ENCODE data around the gene VWC2.

The VWC2 gene

DNA sequence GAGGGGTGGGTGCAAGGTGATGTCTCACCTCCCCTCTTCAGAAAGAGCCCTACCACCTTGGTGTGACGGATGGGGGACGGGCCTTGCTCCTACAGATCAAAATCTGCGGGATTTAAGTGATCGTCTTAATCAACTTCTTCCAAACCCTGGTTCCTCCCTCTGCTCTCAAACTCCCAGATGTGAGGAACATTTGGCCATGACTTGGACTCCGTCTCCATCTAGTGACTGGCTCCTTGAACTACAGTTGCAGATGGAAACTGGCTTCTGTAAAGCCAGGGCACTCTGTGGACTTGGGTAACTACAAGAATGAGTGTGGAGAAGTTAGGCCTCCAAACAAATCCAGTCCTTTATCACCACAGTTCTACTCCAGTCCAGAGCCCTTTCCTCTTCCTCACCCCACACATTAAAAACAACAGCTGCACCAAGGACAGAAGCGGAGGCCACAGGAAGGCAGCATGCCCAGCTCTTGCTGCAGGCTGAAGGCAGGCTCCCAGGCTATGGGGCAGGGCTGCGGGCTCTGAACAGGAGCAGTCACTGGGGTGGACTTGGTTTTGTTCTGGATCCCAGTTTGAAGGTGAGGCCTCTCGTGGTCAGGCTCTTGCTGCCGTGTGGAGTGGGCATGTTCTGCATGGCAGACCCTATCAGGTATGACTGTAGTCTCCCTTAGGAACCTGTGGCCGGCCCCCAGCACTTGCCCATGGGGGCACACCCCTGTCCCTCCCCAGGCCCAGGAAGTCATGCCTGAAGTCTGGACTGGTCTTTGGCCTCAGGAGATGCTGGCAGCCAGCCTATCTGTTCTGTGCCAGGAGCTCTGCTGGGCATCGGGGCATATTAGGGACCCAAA lies 79.4 kb downstream of the VWC2 start:
- no peak for DNase-seq

DNA sequence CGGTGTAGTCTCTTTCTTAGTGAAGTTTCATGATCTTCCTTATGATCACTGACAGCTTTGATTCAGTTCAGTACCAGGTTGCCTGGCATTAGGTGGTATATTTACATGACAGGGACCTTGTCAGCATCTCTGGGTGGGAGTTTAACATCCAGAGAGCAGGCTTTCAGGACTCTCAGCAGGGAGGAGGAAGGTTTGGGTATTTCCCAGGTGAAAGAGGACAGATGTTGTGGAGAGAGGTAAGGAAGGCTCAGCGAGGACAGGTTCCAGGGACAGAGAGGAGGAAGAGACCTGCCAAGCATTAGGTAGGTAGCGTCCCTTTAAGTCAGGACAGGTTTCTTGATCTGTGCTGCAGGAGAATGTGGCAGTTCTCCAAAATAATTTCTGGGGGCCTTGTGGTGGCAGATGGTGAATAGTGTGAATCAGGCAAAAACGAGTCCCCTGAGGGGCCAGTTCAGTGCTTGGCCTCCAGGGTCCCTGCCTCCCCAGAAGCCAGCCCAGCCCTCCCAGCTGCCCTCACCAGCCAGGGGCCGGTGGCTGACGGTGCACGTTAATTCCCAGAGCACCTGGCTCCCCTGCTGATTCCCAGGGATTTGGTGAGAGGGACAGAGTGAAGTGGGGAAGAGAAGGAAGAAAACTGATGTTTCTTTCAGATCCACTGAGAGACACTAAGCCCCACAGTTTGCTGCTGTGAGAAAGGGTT lies 82.0 kb downstream of the VWC2 start:
- no peak for DNase-seq

DNA sequence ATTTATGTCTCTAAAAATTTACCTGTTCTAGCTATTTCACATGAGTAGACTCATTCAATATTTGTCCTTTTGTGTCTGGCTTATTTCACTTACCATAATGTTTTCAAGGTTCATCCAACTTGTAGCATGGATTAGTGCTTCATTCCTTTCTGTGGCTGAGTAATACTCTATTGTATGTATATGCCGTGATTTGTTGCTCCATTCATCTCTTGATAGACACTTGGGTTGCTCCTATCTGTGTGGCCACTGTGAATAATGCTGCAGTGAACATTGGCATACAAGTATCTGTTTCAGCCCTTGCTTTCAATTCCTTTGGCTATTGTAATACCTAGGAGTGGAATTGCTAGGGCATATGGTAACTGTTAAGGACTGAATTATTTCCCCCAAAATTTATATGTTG lies 86.9 kb downstream of the VWC2 start:
- DNase-seq = no peak

DNA sequence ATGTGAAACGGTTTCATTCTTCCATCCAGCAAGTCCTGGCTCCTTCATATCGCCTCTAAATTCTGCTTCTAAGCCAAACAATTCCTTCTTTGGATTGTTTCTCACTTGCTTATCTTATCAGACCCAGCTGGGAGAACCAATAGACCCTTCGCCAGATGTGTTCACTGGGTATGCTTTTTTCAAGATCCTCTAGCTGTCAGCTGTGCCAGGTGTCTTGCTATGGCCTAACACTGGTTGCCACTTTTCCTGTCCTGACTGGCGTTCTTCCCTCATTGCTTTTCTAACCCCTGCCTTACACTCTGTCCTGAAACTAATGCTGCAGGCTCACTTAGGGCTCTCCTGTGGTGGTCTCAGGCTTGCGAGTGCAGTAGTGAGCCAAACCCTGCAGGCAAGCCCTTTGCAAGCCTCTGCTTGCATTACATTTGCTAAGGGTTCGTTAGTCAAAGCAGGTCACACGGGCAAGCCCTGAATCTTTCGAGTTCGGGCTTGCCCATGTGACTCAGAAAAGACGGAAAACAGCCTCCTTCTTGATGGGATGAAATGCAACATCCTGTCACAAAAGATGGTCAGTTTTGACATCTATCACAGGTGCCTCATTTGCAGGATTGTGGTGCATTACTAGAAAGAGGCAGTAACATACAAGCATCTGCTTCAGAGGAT lies 92.8 kb downstream of the VWC2 start:
- DNase-seq = no peak

DNA sequence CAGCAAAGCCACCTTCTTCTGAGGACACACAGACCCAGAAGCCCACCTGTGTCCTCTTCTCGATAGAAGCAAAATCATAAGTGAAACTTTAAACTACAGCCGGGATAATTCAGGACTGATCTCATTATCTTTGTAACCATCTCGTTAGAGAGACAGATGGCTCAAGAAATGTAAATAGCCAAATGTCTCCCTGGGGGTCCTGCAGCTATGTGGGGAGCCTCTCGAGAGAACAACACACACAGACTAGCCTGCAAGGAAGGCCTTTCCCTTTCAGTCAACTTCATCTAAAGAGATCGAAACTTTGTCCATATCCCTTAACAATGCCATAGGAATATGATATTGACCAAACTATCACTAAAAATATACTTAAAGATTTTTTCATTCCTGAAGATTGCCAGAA lies 93.5 kb downstream of the VWC2 start:
- no peak for DNase-seq

DNA sequence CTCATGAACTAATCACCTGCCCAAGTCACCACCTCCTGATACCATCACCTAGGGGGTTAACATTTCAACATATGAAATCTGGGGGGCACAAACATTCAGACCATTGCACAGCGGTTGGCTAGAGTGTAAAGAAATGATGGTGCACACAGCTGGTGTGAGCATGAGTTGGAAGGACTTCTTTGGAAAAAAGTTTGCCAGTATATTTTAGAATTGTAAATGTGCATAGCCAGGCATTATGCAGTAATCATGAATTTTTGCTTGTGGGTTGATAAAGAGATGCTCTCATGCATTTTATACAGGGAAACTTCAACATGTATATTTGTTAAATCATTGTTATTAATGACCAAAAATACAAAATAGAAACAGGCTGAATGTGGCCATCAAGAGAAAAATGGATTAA lies 100.0 kb downstream of the VWC2 start:
- no peak for DNase-seq

DNA sequence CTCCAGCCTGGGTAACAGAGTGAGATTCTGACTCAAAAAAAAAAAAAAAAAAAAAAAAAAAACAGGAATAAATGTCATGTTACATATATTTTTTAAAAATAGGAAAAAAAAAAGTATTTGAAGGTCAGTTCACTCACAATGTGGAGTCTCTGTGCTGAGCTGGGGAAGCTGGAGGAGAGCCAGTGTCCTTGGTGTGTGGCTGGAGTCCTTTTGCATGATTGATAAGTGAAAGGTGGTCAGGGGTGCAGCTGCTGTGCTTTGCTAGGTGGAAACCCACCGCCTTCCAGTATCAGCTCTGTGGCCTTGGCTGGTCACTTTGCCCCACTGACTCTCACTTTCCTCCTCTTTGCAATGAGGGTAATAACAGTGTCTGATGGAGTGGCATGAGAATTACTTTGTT lies 101.9 kb downstream of the VWC2 start:
- DNase-seq = no peak

DNA sequence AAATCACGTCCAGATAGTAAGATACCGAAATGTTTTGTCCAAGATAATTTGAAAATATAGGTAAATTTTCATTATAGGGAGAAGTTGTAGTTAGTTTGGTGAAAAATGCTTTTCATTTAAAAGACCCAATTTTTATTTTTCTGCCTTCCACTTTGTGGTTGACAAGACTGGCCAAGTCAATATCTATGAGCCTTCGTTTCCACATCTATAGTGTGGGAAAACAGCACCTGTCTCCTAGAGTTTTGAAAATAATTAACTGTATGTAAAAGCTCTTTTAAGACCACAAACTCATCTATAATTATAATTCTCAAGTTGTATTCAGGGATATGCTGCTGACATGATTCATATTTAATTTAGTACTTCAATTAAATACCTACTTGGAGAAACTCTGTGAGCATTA lies 102.8 kb downstream of the VWC2 start:
- no peak for DNase-seq

DNA sequence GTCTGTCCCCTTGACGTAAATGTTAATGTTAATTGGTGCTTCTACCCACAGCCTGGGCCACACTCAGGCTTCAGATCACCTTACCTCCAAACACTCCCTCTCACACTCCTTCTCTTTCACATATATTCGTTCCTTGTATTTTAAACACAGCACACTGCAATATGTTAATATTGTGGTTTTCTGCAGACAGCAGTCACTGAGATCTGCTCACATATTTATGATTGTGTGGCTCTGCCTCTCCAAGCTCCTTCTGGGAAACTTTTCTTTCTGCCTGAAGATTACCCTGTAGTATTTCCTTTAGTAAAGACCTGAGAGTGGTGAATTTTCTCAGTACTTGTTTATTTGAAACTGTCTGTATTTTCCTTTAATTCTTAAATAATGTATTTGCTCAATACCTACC lies 104.7 kb downstream of the VWC2 start:
- DNase-seq = no peak

DNA sequence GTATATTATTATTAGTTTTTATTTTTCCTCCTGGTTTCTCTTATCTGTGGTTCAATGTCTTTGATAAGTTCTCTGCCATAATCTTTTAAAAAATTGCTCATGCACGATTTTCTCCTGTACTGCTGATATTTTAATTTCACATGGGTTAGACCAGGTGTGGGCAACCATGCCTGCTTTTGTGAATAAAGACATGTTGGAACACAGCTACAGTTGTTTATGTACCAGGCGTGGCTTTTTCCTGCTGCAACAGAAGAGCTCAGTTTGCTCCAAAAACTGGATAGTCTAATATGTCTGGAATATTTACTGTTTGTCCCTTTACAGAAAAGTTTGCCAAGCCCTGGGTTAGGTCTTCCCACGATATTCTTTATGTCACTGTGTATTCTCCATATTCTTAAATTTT lies 105.2 kb downstream of the VWC2 start:
- DNase-seq = no peak

DNA sequence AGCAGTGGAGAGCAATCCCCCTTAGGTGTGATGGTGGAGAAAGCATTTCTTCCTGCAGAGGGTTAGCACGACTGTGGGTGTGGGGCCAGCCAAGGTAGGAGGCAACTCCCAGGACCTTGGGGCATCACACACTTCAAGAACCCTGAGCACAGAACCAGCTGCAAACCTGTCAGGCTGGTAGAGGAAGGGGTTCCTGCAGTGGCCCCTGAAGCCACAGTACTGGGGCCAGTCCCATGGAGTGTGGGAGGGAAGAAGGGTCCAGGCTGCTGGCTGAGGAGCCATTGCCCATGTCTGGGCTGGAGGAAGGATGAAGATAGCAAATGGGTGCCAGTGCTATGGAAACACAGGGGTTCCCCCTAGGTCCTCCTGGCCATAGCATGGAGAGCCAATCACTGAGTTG lies 110.5 kb downstream of the VWC2 start:
- DNase-seq = no peak

DNA sequence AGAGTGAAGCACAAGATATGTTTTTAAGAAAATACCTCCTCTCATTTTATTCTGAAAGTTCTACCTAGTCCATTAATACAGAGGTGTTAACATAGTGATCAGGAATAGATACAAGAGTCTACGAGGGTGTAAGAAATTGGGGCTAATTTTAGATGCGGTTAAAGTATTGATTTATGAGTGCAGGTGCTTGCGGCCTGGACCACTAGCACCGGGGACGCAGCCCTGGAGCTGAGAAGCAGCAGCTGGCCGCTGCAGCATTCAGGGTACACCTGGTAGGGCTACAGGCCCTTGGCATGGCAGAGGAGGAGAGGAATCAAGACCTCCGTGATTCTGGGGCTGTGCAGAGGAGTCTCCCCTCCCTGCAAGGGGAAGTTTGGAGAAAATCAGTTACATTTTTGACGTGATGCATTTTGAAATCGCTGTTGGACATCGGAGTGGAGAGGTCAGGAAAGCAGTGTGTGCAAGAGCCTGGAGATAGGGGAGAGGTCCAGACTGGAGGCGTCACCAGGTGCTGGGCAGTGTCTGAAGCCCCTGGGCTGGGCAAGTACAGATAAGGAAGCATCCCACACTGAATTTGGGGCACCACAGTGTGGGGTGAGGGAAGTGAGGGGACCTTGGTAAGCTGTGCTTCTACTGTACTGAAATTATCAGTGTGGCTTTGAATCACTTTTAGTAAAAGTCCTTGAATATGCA lies 112.3 kb downstream of the VWC2 start:
- DNase-seq = no peak

DNA sequence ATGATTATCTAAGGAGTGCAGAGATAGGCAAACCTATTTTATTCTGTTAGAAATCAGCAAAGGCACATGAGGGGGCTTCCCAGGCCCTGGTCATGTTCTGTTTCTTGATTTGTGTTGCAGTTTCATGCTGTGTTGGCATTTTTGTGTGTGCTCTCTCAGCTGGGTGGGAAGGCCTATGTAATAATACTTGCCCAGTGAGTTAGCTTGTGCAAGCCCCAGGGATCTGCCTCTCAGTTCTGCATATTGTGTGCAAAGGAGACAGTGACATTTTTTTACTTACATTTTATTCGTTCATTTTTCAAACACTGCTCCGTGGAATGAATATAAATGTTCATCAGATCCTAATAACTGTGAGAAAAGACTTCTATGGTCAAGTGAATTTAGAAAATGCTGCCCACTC lies 119.0 kb downstream of the VWC2 start:
- no peak for DNase-seq

DNA sequence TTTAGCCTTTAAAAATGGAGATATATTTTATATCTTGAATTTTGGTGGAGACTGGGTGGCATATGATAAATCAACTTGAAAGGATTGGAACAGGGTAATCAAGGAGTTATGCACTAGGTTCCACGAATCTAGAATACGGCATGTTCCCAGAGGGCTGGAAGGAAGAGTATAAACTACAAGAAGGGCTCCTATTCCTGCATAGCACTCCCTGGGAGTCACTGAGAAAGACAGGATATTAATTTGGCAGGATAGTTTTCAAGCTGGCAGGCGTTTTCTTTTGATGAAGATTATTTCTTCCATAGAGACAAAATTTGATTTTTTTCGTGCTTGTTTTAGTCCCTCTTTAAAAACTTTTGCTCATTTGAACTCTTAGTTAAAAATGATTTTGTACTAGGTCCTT lies 119.7 kb downstream of the VWC2 start:
- DNase-seq = no peak

DNA sequence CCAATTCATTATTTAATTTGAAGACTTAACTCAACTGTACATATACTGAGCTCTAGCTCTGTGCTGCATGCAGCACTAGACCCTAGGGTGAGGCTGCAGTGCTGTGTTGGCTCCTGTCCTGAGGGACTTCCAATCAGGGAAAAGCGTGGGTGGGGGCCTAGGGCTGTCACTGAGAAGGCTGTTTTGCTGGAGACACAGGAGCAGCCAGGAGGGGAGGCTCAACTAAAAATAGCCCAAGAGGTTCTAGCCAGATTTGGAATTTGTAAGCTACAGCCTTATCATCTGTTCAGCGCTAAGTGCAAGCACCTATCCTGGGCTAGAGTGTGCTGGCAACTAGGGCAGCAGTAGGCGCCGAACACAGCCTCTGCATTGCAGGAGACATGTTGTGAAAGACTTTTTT lies 121.1 kb downstream of the VWC2 start:
- no peak for DNase-seq

DNA sequence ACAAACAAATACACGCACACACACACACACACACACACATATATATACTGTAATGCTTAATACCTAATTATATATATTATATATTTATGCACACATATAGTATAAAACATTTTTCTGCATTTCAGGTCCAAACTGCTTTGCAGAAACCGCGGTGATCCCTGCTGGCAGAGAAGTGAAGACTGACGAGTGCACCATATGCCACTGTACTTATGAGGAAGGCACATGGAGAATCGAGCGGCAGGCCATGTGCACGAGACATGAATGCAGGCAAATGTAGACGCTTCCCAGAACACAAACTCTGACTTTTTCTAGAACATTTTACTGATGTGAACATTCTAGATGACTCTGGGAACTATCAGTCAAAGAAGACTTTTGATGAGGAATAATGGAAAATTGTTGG lies 138.5 kb downstream of the VWC2 start:
- no peak for DNase-seq

DNA sequence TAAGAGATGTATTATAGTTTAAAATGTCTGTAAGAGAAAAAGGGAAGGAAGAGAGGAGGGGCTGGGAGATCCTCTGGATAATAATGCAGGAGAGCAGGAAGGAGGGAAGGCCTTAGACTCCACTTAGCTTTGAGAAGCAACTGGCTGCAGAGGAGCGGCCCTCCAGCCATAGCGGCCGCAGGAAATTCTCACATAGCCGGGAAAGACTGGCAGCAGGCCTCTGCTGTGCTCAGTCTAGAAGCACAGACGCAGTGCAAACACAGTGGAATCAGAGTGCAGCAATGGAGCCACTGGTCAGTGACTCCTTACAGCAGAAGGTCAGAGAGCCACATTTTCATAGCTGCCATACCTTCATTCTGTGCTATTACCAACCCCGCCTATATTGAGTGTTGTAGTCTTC lies 153.3 kb downstream of the VWC2 start:
- no peak for DNase-seq

DNA sequence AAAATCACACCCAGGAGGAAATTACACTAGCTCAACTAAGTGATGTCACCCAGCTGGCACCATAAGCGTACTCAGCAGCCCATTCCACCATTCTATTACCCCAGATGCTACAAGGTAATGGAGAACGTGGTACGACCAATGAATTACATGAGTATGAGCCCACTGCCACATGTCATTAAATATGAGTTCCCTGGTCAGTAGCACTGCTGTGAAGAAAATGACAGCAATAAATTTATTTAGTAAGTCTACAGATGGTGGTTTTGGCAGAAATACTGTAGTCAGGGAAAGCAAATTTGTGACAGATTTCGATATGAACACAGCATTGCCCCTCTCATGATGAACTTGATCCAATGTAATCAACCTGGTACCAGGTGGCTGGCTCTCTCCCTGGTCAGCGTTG lies 154.2 kb downstream of the VWC2 start:
- no peak for DNase-seq

DNA sequence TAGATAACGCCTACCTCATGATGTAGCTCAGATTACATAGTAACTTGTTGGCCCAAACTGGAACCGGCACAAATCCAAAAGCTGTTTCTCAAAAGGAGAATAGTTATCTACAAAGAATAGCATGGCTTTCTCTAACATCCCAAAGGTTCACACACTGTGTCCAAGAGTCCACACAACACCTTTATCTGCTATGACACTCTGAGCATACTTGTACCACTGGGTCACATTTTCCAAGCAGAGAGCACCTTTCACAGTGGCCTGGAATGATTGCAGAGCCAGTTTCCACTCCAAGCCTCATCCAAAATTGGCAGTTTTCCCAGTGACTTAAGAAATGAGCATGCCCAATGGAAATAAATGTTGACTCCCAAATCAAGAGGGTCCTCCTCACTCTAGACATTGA lies 155.3 kb downstream of the VWC2 start:
- no peak for DNase-seq

DNA sequence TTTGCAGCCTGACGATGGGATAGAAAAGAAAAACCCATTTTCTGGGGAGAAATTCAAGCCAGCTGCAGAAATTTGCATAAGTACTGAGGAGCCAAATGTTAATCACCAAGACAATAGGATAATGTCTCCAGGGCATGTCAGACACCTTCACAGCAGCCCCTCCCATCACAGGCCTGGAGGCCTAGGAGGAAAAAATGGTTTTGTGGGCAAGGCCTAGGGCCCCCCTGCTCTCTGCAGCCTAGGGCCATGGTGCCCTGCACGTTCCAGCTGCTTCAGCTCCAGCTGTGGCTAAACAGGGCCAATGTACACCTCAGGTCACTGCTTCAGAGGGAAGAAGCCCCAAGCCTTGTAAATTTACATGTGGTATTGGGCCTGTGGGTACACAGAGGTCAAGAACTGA lies 158.2 kb downstream of the VWC2 start:
- DNase-seq = no peak

DNA sequence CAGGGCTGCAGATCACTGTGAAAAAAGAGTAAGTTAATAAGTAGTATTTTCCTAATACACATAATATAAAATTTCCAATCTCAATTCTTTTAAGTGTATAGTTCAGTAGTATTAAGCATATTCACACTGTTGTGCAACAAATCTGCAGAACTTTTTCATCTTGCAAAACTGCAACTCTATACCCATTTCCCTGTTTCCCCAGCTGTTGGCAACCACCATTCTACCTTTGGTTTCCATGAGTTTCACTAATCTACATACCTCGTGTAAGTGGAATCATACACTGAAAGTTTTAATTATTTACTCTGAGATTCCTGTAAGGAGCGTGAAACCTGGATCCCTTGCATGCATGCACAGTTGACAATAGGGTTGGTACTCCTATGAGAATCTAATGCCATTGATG lies 164.2 kb downstream of the VWC2 start:
- no peak for DNase-seq
